Umbilical cord (tissue), 2 donors: Measurements from ENCODE around the gene MYLIP. TPM values are rescaled to one million over a fixed set of nuclear protein-coding genes. Genes with fewer than 3 reads are reported as not detected.

Source experiments
- DNase-seq: peaks from one replicate; pipeline ENCODE4 v3.0.0-alpha.2; 2015; ENCODE audit warnings: low spot score
- total RNA-seq: library from RNA; depleted of rRNA; stranded (reverse); fragments of >200 nt; gene quantifications from one replicate; pipeline ENCODE4 v1.2.3, GENCODE V29; 2014; ENCODE audit warnings: low replicate concordance; ENCODE audit not compliant: insufficient read depth

MYLIP gene
- 118 TPM for total RNA-seq

DNA sequence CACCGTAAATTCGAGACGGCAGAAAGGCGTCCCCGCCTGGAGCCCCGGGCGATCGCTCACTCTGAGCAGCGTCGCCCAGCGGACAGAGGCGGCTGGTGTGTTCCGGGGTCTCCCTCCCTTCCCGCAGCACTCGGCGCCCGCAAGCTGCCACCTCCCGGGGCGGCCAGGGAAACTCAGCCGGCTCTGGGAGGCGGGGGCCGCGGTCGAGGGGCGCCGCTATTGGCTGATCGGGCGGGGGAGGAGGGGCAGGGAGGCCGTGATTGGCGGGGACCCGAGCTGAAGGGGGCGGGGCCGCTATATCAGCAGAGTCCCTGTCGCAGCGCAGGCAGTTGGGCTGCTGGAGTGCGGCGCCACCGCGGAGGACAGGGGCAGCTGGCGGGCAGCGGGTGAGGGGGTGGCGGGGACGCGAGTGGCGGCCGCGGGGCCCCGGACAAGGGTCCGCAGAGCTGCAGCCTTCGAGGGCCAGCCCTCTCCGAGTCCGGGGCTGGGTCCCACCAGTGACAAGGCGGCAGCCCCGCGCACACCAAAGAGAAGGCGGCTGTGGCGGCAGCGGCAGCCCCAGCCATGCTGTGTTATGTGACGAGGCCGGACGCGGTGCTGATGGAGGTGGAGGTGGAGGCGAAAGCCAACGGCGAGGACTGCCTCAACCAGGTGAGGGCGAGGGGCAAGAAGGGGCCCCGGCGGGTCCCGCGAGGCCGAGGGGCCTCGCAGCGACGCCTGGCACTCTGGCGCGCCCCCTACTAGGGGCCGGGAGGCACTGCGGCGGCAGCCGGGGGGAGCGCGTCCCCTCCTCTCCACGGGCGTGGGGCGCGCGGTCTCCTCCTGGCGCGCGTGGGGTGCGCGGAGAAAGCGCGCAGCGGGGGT is at the start of gene MYLIP:
Gene MYLIP (plus strand): TSS at position 328 of the 864 bp plus-strand sequence. CDS start 237 bp downstream, at position 565.
- peak; percentile 97 for DNase-seq

DNA sequence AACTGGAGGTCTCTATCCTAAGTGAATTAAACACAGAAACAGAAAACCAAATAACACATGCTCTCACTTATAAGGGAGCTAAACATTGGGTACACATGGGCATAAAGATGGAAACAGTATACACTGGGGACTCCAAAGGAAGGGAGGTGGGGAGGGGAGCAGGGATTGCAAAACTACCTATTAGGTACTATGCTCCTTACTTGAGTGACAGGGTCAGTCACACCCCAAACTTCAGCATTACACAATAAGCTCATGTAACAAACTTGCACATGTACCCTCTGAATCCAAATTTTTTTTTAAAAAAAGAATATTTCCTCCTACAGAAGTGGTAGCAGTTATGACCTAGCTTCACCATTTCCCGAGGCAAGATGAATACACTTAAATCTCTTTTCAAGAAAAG is 49.5 kb upstream of the MYLIP start:
- no peak for DNase-seq

DNA sequence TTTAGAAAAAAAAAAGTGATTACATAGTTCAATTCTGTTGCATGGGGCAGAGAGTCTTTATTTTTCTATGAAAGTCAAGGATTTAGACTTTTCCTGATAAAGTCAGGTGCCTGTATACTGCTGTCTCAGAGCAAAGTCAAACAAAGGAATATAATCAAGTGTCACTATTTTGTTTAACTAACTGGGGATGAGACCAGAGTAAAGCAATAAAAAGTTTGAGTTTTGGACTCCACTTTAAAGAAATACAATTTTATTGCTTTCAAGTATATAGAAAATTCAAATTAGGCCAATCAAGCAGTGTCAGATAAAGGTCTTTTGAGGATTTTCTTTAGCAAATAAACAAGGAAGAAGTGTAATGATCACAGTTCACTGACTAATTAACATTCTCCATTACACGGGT is 48.7 kb upstream of the MYLIP start:
- DNase-seq: no peak

DNA sequence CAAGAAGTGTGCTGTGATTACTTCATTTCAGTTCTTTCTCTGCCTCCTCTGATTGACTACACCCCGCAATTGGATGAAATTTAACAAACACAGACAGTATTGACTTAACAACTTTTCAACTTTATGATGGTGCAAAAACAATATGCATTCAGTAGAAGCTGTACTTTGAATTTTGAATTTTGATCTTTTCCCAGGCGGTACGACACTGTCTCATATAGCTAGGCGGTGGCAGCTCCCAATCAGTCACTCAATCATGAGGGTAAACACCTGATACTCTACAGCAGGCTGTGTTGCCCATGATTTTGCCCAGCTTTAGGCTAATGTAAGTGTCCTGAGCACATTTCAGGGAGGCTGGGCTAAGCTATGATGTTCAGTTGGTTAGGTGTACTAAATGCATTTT is 47.6 kb upstream of the MYLIP start:
- no peak for DNase-seq

DNA sequence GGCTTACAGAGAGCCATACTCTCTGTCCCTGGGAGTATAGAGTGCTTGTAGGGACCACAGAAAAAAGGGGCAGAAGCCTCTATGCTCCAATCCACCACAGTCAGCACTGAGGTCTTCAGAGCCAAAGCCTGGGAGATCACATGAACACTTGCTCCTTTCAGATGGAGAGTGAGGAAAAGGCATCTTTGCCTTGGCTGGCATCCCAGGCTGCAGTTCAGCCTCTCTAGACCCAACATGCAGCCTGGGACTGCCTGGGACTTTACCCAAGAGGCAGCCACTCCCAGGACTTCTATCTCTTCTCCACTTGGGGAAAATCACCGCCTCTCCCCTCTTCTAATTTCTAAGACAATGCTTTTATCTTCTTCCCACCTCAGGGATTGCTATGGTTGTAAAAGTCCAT is 46.5 kb upstream of the MYLIP start:
- peak; percentile 63 for DNase-seq

DNA sequence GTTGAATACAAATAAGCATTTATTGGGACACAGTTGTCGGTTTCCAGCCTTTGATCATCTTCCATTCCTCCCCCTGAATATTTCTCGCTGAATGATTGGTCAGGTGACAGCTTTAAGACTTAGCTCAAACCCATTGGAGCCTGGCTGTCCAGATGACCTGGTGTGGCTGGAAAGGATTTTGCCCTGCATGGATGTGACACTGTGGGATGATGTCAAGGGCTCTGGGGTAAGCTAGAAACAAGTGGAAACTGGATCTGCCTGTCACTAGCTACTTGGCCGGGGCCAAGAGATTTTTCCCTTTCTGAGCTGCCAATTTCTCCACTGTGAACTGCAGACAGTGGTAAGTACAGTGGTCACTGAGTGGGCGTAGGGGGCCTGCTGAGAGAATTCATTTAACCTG is 41.9 kb upstream of the MYLIP start:
- no peak for DNase-seq

DNA sequence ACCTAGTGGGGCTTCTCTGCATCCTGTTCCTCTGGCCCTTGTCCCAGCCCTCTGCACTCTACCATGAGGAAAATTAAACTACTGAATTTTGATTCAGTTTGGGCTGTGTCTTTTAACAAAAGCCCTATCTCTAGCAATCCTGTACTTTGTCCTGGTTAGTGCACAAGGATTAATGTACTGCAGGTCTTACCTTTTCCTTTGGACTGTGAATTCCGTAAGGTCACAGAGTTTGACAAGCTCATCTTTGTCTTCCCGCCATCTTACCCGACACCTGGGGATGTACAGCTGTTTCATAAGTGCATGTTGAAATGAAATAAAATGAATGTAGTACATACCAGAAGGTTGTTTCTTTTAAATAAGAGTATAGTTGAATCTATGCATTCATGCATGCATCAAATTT is 41.5 kb upstream of the MYLIP start:
- no peak for DNase-seq

DNA sequence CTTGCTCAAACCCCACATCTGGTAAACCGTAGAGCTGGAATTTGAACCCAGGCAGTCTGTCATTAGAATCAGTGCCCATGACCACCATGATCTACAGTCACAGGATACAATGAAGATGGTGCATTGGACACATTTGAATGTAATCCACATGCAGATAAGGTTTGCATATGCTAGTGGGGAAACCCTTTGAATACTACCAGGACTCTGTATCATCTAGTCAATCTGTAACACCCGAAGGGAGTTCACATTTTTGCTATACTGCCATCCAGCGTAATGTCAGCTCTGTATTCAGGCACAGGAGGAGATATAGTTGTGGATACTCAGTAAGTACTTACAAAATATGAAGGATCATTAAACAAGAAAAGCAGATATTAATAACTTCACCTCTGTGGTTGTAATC is 40.5 kb upstream of the MYLIP start:
- DNase-seq: no peak

DNA sequence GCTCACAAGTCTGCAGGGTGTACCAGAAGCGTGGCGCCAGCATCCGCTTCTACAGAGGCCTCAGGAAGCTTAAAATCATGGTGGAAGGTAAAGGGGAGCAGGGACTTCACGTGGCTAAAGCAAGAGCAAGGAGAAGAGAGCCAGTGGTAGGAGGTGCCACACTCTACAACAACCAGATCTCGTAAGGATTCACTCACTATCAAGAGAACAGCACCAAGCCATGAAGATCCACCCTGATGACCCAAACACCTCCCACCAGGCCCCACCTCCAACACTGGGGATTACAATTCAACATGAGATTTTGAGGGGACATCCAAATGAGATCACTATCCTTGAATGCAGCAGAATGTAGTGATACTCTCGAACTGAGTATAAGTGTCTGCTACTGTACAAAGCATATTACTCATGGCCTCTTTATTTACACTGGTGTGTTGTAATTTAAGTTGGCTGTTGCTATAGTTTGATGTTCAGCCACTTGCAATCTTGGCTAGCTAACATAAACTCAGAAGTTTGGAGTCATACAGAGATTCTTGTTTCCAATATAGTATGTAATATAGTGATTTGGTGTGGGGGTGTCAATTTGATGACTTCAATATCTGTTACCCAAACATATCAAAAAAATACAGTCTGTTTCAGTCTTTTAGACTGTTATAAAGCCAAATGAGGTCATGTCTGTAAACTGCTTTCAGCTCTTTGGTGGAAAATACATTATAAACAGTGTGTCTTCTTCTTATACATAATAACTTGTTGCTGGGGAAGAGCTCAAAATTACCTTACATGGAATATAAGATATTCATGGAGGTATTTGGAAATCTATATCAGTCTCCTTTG is 39.4 kb upstream of the MYLIP start:
- DNase-seq: no peak

DNA sequence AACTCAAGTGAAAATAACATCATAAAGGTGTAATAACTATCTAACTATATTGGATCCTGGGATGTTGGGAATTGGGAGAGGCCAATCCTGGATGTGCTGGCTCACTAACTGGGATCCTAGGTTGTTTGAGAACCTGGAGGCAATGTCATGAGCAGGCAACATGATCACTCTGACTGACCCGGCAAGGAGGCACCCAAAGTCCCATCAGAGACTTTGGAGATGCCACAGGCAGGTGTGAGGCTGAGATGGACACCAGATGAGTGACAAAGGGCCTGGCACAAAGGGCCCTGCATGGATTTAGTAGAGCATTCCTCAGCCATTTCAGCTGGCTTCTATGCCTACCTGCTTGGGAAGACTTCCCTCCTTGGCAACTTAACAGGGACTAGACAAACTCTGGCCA is 38.4 kb upstream of the MYLIP start:
- DNase-seq: no peak

DNA sequence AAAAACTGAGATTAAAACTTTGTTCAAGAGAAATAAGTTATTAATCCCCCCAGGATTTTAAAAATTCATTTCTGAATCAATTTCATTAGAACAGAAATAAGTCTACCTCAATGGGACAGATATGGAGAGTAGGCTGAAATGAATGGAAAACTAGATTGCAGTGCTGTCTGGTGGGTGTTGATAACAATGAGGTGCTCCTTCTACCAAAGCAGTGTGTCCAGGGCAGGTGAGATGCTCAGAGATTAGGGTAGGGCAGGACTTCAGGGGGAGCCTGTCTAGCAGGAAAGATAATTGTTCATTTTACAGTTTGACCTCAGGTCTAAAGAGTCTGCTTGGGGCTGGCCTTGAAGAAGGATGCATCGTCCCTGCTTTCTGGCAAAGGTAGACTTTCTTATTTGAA is 38.0 kb upstream of the MYLIP start:
- no peak for DNase-seq

DNA sequence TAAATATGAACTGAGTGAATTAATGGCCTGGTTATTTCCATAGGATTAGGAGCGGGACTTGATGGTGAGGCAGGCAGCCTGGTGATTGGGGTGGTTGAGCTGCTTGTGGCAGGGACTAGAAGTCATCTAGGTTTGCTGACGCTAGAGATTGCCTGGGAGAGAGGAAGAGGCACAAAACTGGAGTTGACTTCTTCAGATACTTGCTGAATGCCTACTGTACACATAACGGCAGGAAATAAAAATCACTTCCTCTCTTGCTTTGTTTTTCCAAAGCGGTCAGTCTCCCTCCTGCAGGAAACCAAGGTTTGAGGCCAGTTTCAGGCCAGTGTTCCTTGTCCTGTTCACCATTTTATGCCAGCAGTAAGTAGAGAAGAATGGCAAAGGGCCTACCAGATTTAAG is 36.7 kb upstream of the MYLIP start:
- no peak for DNase-seq

DNA sequence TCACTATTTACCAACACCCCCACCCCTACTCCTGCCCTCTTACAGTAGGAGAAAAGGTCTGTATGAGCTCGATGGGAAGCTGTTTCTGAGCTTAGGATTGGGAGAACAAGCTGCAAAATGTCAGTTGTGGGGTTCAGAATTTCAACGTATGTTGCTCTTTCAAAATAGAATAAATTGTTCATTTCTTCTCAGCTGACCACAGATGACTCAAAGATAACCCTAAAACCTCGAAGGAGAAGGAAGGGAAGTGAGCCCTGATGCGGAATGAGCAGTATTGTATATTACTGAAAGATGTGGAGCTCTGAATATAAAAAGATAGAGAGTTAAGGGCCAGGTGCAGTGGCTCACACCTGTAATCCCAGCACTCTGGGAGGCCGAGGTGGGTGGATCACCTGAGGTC is 35.9 kb upstream of the MYLIP start:
- no peak for DNase-seq

DNA sequence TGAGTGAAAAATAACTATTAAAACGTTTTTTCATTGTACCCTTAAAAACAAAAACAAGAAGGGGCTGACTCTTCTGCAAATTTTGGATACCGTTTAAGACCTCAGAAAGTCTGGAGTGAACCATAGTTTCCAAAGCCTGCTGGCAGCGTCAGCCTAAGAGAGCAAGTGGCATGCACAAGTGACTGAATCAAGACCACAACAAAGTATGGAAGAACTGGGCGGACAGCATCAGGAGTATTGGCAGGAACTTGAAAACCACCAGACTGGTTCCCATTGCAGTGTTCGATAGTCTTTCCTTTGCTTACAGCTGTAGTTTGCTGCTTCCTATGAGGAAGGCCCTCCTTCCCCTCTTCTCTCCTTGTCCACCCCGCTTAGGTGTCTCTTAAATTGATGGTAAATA is 33.7 kb upstream of the MYLIP start:
- DNase-seq: no peak

DNA sequence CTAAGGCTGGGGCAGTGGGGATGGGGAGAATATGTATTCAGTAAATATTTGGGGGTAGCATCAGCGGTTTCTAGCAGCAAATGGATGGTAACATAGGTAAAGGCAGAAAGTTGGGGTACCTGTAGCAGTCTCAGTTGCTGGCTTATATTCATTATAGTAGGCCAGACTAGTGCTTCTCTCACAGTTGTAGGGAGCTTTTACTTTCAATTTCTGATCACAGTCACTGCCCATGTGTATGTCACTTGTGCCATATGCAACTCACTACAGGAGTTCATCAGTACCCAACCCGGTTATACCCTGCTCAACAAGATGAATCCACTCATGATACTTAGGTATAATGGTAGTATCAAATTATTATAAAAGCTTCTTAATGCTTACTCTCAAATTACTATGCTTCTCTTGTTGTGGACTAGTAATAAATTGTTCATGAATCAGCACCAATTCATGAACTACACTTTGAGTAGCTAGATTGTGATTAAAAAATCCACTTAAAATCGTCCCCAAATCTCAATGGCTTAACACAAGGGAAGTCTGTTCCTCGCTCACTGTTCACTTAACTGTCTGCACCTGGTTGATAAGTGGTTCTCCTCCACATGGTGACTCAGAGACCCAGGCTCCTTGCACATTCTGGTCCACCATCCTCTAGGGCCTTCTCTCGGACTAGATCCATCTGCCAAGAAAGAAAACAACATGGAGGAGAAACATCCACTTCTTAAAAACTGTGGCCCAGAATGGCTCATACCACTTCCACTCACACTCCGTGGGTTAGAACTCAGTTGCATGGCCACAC is 31.3 kb upstream of the MYLIP start:
- no peak for DNase-seq

DNA sequence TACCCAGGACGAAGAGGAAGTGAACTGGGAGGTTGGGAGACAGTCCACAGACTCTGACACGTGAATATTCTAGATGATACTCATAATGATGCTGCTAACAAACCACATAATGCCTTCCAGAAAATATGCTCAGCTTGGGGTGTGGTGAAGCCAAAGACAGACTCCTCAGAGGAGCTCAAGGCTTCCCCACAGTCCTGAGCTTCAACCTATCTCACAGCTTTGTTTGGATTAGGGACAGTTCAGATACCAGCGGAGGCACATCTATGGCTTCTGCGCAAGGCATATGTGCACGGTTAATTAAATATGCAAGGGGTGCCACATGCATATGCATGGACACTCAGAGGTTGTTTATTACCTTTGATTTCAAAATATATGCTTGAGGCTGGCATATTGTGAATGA is 30.7 kb upstream of the MYLIP start:
- no peak for DNase-seq

DNA sequence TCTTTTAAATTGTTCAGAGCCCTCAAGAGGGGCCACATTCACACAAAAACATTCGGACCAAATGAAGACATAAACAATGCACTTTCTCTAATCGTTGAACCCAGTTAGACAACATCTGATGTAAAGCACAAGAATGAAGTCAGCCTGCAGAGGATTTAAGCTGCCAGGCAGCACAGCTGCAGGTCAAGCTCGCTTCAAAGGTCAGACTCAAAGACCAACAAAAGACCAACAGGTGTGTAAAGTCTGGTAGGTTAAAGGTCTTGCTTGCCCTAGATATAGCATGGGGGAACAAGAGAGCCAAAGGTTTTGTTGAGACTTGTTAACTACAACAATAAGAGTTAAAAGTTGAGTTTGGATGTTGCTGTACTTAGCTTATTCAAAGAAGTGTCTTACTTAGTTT is 26.7 kb upstream of the MYLIP start:
- no peak for DNase-seq

DNA sequence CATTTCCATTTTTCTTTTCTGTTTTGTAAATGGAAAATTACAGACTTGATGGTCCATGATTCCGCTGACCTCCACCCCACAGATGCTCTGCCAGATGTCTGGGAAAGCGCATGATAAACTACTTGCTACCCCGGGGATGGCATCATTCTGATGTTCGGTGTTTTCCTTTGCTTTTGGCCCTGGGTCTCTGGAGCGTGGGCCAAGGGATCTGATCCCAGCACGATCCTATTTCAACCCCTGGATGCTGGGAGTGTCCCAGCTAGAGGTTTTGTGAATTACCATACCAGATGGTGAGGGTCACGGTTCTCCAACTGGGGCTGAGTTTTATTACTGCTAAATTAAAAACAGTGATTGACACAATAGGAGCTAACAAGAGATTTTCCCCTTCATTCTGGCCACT is 25.2 kb upstream of the MYLIP start:
- DNase-seq: no peak

DNA sequence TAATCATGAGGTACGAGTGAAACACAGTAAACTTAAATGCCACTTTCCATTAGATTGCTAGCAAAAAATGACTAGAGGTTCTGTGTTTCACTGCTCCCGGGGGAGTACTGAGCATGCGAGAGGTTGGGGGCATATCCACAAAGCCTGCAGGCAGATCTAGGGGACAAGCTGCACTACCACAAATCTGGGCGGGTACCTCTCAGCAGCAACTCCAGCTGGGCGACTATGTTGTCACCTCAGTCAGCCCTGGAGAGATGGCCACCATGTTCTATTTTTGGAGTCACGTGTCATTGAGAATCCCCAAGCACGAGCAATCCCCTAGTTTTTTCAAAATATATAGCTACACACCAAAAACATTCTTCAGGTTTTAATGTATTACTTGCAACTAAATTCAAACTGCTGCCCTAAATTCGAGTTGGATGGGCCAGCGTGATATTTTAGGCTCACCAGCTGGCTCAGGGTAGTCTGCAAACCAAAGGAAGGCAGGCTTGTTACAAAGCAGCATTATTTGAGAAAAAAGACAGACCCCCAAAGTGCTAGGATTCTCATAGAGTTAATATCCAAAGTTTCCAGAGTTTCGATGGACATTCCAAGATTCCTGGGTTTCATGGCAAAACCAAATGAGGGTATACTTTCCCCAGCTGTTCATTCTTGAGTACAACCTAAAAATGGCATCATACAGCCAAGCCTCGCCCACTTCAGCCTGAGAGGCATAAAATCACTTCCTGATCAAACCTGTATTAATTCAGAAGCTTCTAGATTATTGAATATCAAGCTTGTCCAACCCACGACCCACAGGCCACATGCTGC is 24.1 kb upstream of the MYLIP start:
- no peak for DNase-seq

DNA sequence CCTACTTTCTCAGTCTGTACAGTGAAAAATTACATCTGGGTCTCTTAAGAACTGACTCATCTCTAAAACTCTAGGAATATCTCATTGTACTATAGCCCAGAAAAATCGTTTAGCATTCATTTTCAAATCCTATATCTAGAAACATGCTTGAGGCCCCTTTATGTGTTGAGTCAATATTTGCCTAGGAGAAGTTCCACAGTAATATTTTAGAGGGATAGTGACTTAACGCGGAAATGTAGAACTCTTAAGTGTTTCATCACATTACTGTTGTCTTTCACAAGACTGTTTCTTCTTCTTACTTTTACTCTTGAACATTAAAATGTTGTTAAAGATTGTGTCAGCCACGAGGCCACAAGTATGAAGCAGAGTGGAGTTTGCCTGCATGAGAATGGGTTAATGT is 23.0 kb upstream of the MYLIP start:
- peak; percentile 81 for DNase-seq
